ENCODE results near the gene PBXIP1. TPM values are rescaled to one million over a fixed set of nuclear protein-coding genes. Genes with fewer than 3 reads are reported as not detected.
"Not testable (repeated sequence)": the region's sequence is repeated elsewhere in the genome, so short reads cannot be mapped to it uniquely, and the experiment has no call there.

The PBXIP1 gene
- total RNA-seq, 1 experiment from 2014 or later: 42.5 TPM

DNA sequence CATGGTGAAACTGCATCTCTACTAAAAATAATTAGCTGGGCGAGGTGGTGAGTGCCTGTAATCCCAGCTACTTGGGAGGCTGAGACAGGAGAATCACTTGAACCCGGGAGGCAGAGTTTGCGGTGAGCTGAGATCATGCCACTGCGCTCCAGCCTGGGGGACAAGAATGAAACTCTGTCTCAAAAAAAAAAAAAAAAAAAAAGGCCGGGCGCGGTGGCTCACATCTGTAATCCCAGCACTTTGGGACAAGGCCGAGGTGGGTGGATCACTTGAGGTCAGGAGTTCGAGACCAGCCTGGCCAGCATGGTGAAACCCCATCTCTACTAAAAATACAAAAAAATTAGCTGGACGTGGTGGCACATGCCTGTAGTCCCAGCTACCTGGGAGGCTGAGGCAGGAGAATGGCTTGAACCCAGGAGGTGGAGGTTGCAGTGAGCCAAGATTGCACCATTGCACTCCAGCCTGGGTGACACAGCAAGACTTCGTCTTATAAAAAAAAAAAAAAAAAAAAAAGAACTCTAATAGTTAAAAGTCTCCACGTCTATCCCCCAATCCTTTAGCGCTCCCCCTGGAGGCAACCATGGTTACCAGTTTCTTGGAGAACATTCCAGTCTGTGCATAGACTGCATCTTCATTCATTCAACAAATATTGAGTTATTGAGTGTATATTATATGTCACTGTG is 39.5 kb upstream of the PBXIP1 start:
- peak; percentile 87 for DNase-seq (ENCODE audit: low spot score)

DNA sequence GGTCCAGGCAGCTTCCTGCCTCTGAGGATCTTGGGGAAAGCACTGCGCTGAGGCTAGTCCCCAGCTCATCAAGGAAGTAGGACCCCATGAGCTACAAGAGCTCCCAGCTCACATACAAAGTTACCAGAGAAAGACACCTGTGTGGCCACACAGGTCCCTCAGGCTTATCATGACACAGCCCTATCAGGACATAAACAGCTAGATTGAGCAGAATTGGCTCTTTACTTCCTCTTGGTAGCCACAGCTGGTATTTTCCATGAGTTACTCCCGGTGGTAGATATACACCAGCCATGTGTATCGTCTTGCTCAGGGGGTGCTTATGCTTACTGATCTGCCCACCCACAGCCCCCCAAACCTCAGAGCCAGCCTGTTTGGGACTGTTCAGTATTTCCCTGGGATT is 38.7 kb upstream of the PBXIP1 start:
- no peak for DNase-seq (ENCODE audit: low spot score)

GRCh38 chr1:154994269-154994587 is 38.3 kb upstream of the PBXIP1 start:
- no peak for DNase-seq (ENCODE audit: low spot score)

DNA sequence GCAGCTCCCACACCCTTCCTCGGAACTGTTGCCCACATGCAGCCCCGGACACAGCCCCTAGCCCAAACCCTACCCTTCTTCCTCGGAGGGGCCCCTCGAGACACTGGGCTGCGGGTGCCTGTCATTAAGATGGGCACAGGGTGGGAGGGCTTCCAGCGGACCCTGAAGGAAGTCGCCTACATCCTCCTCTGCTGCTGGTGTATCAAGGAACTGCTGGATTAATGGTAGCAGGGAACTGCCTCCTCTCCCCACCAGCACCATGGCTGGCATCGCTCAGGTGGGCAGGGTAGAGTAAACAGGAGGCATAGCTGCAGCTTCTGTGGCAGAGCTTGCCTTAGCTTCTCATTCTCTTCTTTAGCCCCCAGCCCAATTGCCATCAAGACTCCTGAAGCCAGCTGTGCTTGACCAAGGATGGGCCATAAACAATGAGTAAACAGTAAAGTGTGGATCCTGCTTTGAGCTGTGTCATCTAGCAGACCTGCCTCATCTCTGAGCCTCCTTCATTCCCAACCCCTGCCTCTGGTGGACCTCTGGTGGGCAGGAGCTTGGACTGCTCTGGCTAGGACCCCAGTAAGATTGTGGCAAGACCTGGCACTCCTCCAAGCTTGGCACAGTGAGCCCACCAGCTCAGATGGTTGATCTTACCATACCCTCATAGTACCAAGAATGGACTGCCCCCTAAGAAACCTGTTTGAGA is 37.8 kb upstream of the PBXIP1 start, which contains the start of gene LENEP:
TSS of gene LENEP (plus strand) at position 15 of the 697 bp plus-strand sequence. CDS start at position 37, 22 bp downstream.
- no peak for DNase-seq (ENCODE audit: low spot score)

- peak; percentile 63 for DNase-seq (ENCODE audit: low spot score)
These were observed 37.0 kb upstream of the PBXIP1 start for GRCh38 chr1:154992721-154993571.

DNA sequence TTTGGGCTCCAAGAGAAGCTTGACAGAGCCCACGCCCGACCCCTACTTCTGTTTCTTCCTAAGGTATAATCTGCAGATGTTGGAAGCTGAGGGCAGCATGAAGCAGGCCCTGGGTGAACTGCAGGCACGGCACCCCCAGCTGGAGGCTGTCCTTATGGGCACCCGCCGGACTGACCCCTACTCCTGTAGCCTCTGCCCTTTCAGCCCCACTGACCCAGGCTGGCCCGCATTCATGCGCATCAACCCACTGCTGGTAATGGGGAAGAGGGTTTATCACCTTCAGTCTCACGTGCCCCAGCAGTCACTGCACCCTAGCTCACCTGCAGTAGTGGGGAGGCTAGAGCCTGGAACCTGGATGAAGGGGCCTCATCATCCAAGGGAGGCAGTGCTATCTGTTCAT is 34.4 kb upstream of the PBXIP1 start:
- DNase-seq (ENCODE audit: low spot score): no peak

DNA sequence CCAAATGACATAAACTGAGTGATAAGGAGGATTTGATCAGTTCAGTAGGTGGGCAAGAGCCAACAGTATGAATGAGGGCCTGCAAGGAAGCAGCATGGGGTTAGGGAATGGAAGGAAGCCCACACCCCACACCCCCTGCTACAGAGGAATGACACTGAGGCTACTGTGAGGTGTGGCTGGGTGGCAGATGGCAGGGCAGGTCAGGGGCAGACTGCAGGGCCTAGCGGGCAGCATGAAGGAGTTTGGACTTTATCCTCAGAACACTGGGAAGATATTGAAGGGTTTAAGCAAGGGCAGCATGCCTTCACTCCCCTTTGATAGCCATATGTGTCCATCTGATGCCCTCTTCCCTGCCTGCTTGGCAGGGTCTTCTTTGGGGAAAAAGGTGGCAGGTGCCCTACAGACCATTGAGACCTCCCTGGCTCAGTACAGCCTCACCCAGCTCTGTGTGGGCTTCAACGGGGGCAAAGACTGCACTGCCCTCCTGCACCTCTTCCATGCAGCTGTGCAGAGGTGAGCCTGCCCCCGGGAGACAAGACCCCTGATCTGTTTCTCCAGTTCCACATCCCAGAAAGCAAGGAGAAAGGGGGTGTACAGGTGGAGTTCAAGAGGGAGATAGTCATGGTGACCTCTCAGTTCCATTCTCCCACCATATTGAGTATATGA is 33.4 kb upstream of the PBXIP1 start:
- DNase-seq (ENCODE audit: low spot score): no peak

DNA sequence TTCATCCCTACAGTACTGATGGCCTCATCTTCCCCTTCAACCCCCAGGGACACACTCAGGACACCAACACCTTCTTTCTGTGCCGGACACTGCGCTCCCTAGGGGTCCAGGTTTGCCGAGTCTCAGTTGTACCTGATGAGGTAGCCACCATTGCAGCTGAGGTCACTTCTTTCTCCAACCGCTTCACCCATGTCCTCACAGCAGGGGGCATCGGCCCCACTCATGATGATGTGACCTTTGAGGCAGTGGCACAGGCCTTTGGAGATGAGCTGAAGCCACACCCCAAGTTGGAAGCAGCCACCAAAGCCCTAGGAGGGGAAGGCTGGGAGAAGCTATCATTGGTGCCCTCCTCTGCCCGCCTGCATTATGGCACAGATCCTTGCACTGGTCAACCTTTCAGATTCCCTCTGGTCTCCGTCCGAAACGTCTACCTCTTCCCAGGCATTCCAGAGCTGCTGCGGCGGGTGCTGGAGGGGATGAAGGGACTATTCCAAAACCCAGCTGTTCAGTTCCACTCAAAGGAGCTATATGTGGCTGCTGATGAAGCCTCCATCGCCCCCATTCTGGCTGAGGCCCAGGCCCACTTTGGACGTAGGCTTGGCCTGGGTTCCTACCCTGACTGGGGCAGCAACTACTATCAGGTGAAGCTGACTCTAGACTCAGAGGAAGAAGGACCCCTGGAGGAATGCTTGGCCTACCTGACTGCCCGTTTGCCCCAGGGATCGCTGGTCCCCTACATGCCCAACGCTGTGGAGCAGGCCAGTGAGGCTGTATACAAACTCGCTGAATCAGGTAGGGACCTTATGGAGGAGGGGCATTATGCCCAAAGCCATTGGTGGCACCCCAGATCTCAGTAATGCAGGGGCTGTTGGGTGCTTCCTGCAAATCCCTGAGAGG is 32.4 kb upstream of the PBXIP1 start:
- DNase-seq (ENCODE audit: low spot score): no peak

DNA sequence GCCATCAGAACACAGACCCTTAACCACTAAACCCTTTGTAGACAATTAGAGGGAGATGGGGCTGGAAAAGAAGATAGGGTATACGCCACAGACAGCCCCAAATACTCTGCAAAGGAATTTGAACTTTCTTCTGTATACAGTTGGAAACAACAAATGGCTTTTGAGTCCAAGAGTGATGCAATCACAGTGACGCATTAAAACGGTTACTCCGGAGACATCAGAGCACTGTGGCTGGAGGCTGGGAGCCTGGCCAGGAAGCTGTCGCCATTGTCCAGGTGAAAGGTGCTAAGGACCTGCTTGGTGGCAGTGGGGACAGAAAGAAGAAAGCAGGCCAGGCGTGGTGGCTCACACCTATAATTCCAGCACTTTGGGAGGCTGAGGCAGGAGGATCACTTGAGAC is 31.4 kb upstream of the PBXIP1 start:
- no peak for DNase-seq (ENCODE audit: low spot score)

GRCh38 chr1:154986736-154987135 is 30.8 kb upstream of the PBXIP1 start:
- not testable (repeated sequence) for DNase-seq (ENCODE audit: low spot score)

GRCh38 chr1:154983776-154984466 is 28.0 kb upstream of the PBXIP1 start:
- DNase-seq (ENCODE audit: low spot score): no peak

DNA sequence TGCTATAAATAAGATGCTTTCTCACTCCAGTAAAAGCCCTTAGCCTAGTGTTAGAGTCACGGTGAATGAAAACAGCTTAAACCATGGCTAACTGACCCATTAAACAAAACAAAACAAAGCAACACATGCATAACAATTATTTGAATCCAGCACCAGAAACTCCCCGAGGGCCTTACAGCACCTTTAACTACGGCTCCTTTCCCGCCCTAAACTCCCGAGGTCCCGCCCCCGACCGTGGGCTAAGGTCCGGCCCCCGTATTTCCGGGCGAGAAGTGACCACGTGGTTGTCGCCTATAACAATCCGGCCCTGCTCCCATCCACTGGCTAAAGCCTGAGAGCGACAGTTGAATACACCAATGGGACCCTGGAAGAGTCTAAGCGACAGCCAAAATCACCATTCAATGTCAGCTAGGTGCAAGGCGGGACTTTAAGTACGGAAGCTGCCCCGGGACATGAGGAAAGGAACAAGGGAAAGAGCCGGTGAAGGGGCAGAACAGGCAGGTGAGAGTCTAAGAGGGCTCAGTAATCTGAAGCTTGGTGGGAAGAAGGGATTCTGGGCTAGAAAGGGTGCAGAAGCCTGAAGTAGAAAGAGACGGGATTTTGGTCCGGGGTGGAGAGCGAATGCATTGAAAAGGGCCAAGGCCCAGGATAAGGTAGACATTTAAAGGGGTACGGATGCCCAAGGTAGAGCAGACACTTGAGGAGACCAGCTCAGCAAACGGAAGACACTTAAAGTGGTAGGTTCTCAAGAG is 27.2 kb upstream of the PBXIP1 start, which contains the start of gene FLAD1:
TSS of gene FLAD1 (plus strand) at position 448 of the 752 bp plus-strand sequence. CDS start 351 bp downstream, outside the sequence.
- DNase-seq (ENCODE audit: low spot score): peak; percentile 99

GRCh38 chr1:154982341-154982740 is 26.4 kb upstream of the PBXIP1 start:
- DNase-seq (ENCODE audit: low spot score): no peak

- DNase-seq (ENCODE audit: low spot score): no peak
These were observed 22.5 kb upstream of the PBXIP1 start for GRCh38 chr1:154978360-154978759.

DNA sequence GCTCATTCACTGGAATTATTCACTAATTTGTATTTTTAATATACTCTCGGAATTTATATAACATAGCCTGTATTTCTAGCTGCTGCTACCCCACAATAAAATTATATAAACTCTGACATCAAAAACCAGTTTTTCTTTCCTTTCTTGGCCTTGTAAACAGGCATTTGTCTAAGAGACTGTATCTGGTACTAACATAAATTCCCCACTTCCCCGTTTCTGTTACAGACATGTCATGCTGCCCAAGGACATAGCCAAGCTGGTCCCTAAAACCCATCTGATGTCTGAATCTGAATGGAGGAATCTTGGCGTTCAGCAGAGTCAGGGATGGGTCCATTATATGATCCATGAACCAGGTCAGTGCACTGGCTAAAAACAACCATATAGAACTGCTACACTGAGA is 21.9 kb upstream of the PBXIP1 start:
- DNase-seq (ENCODE audit: low spot score): not testable (repeated sequence)

DNA sequence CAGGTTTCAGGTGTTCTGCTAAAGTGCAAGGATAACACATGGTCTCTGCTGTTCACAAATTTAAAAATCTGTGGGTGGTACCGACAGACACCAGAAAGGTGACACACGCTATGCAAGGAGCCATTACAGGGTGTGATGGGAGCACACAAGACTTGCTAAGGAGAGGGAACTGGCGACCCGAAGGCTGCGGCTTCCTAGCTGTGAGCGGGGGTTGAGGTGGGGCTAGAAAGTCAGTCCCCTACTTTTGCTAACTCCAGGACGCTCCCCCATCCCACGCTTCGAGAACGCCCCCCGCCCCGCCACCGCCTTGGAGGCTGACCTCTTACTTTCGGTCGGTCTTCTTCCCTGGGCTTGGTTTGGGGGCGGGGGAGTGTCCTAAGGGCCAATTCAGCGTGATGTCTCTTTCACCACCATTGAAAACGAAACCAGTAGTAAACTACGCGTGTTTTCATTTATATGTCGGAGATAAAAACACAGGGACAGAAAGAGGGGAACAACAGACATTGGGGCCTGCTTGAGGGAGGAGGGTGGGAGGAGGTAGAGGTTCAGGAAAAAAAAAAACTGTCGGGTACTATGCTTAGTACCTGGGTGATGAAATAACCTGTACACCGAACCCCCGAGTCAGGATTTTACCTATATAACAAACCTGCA is 19.6 kb upstream of the PBXIP1 start:
- peak; percentile 34 for DNase-seq (ENCODE audit: low spot score)

DNA sequence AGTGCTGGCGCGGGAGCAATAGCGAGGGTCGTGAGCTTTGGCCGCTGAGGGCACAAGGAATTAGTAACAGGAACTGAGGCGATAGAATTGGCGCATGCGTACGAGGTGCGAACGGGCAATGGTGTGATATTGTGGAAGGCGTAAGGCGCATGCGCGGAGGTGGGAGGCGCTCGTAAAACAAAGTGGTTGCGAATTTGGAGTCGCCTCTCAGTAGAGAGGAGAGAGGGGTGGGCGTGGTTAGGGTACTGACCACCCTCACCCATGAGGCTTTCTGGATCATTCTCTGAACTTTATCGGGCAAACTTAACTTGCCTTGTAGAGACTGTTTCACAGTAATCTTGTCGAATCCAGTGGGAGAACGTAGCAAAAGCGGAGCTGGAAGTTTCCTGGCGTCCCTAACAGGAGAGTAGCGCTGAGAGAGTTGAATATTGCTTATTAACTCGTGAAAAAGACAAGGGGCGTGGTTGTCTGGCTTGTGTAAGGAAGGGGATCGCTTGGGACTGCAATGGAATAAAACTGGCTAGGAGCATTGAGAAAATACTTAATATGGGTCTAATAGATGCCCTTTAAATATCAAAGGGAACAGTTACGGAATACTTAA is 19.0 kb upstream of the PBXIP1 start:
- peak; percentile 98 for DNase-seq (ENCODE audit: low spot score)

- peak; percentile 99 for DNase-seq (ENCODE audit: low spot score)
These were observed 18.4 kb upstream of the PBXIP1 start, which contains the start of gene CKS1B for GRCh38 chr1:154974102-154974807. Gene CKS1B, plus strand, starts transcription at chr1:154974681. Its CDS starts 65 bp downstream, at chr1:154974746.
